SK-N-SH (cell line): ENCODE measurements around the gene BRS3.

Experiments used
- CHD2 ChIP-seq: fragments of 150-350 bp; IDR thresholded peaks from 2 replicates; pipeline ENCODE4 v1.6.1; 2018; ENCODE audit warnings: low read length; ENCODE audit not compliant: partially characterized antibody
- CTCF ChIP-seq: fragments of 200-600 bp; sonication (generic); IDR thresholded peaks from 2 replicates; pipeline ENCODE4 v1.6.1; 2017; ENCODE audit warnings: antibody characterized with exemption, mild to moderate bottlenecking, moderate library complexity
- EP300 ChIP-seq, 2 experiments: IDR thresholded peaks; 2 replicates each; pipeline versions ENCODE4 v1.4.0 to v1.6.1; 2012; ENCODE audit warnings: borderline replicate concordance in 1 of 2, low read depth in 1 of 2, low read length in 1 of 2
- FOSL2 ChIP-seq: IDR thresholded peaks from 2 replicates; pipeline ENCODE4 v1.4.0; 2012; ENCODE audit warnings: low read depth, mild to moderate bottlenecking, moderate library complexity, borderline replicate concordance
- MXI1 ChIP-seq: IDR thresholded peaks from 2 replicates; pipeline ENCODE4 v1.6.1; 2012; ENCODE audit warnings: mild to moderate bottlenecking, low read depth, low read length, improper control_type of control experiment
- RCOR1 ChIP-seq: fragments of 150-350 bp; IDR thresholded peaks from 2 replicates; pipeline ENCODE4 v1.6.1; 2017; ENCODE audit warnings: antibody characterized with exemption, low read length
- SIN3A ChIP-seq: IDR thresholded peaks from 2 replicates; pipeline ENCODE4 v1.6.1; 2012; ENCODE audit warnings: low read depth, mild to moderate bottlenecking, low read length, moderate library complexity, borderline replicate concordance
- USF2 ChIP-seq: fragments of 150-350 bp; IDR thresholded peaks from 2 replicates; pipeline ENCODE4 v1.6.1; 2017; ENCODE audit warnings: antibody characterized with exemption, low read length, low read depth, borderline replicate concordance

- TF ChIP-seq EP300 (IDR thresholded peaks at IDR 0.05; ENCODE audit: borderline replicate concordance in 1 of 2, low read depth in 1 of 2, low read length in 1 of 2) = no peak
- no peak for TF ChIP-seq CTCF
- no peak for TF ChIP-seq SIN3A
- TF ChIP-seq FOSL2 = no peak
- no peak for TF ChIP-seq MXI1
- no peak for TF ChIP-seq CHD2
- TF ChIP-seq USF2 = no peak
- TF ChIP-seq RCOR1 = no peak
Measured at GRCh38 chrX:136450050-136450830, 37.5 kb upstream of the BRS3 start.
